ENCODE measurements around the gene AKAP5. TPM values are rescaled to one million over a fixed set of nuclear protein-coding genes. Genes with fewer than 3 reads are reported as not detected.
A peak's percentile ranks its signal among the peaks of the same experiment; 100 is the strongest.

Gene AKAP5, protein sequence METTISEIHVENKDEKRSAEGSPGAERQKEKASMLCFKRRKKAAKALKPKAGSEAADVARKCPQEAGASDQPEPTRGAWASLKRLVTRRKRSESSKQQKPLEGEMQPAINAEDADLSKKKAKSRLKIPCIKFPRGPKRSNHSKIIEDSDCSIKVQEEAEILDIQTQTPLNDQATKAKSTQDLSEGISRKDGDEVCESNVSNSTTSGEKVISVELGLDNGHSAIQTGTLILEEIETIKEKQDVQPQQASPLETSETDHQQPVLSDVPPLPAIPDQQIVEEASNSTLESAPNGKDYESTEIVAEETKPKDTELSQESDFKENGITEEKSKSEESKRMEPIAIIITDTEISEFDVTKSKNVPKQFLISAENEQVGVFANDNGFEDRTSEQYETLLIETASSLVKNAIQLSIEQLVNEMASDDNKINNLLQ
- polyA plus RNA-seq (ENCODE audit: insufficient read length in 3 of 3), result 1 to 10 TPM; 6.4 to 8.4 (median 8.1) TPM
- long read RNA-seq, donor 1, full-length matches to known transcripts, result 4 of 4 reads
- long read RNA-seq, donor 1, partial matches to known transcripts, result 0 of 4 reads
- long read RNA-seq, donor 1, other reads (novel, unspliced or antisense), result 0 of 4 reads
- long read RNA-seq, donor 2, full-length matches to known transcripts, result 9 of 9 reads
- long read RNA-seq, donor 2, partial matches to known transcripts, result 0 of 9 reads
- long read RNA-seq, donor 2, other reads (novel, unspliced or antisense), result 0 of 9 reads
- long read RNA-seq, donor 3, full-length matches to known transcripts, result 8 of 8 reads
- long read RNA-seq, donor 3, partial matches to known transcripts, result 0 of 8 reads
- long read RNA-seq, donor 3, other reads (novel, unspliced or antisense), result 0 of 8 reads
- long read RNA-seq, donor 4, full-length matches to known transcripts, result 6 of 6 reads
- long read RNA-seq, donor 4, partial matches to known transcripts, result 0 of 6 reads
- long read RNA-seq, donor 4, other reads (novel, unspliced or antisense), result 0 of 6 reads
- long read RNA-seq, donor 5, result 0 reads
- long read RNA-seq, donor 6, full-length matches to known transcripts, result 11 of 11 reads
- long read RNA-seq, donor 6, partial matches to known transcripts, result 0 of 11 reads
- long read RNA-seq, donor 6, other reads (novel, unspliced or antisense), result 0 of 11 reads
- long read RNA-seq, donor 7, full-length matches to known transcripts, result 5 of 5 reads
- long read RNA-seq, donor 7, partial matches to known transcripts, result 0 of 5 reads
- long read RNA-seq, donor 7, other reads (novel, unspliced or antisense), result 0 of 5 reads
- long read RNA-seq, donor 8, result 0 reads
- long read RNA-seq, donor 9, full-length matches to known transcripts, result 8 of 8 reads
- long read RNA-seq, donor 9, partial matches to known transcripts, result 0 of 8 reads
- long read RNA-seq, donor 9, other reads (novel, unspliced or antisense), result 0 of 8 reads
- long read RNA-seq, donor 10, transcript AKAP5-201 (1 exons, 2,601 nt), result major isoform, 9 of 9 reads
- long read RNA-seq, donor 10, partial matches to known transcripts, result 0 of 9 reads
- long read RNA-seq, donor 10, other reads (novel, unspliced or antisense), result 0 of 9 reads
- long read RNA-seq, donor 11, full-length matches to known transcripts, result 3 of 3 reads
- long read RNA-seq, donor 11, partial matches to known transcripts, result 0 of 3 reads
- long read RNA-seq, donor 11, other reads (novel, unspliced or antisense), result 0 of 3 reads
- long read RNA-seq, donor 12, full-length matches to known transcripts, result 1 of 1 reads
- long read RNA-seq, donor 12, partial matches to known transcripts, result 0 of 1 reads
- long read RNA-seq, donor 12, other reads (novel, unspliced or antisense), result 0 of 1 reads
- long read RNA-seq, donor 13, result 0 reads
- long read RNA-seq, donor 14, full-length matches to known transcripts, result 5 of 5 reads
- long read RNA-seq, donor 14, partial matches to known transcripts, result 0 of 5 reads
- long read RNA-seq, donor 14, other reads (novel, unspliced or antisense), result 0 of 5 reads
- long read RNA-seq, donor 15, full-length matches to known transcripts, result 5 of 5 reads
- long read RNA-seq, donor 15, partial matches to known transcripts, result 0 of 5 reads
- long read RNA-seq, donor 15, other reads (novel, unspliced or antisense), result 0 of 5 reads
- long read RNA-seq, donor 16, full-length matches to known transcripts, result 18 of 18 reads
- long read RNA-seq, donor 16, partial matches to known transcripts, result 0 of 18 reads
- long read RNA-seq, donor 16, other reads (novel, unspliced or antisense), result 0 of 18 reads

DNA sequence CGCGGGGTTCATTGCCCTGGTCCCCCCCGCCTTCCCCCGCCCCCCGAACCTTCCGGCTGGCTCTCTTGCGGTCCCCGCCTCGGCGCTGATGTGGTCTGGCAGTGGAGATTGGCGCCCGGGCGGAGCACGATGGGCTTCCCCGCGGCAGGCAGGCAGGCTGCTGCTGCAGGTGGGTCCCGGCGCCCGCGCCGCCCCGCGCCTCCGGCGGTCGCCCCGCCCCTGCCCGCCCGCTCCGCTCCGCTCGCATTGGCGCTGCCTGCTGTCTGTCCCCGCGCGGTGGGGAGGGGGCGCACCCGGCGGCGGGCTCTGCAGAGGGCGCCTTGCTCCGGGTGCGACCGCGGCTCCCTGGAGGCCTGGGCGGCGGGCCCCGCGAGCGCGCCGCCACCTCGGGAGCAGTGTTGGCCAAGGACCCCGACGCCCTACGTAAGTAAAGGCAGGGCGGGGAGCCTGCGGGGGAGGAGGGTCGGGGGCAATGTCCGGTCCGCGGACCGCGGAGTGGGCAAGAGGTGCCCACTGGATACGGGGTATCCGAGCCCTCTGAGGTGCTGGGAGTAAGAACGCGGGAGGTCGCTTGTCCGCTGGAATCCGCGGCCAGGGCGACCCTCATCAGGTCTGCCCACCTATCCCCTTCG, at the start of gene AKAP5:
TSS of gene AKAP5 (plus strand) at position 309 of the 632 bp plus-strand sequence. CDS start 2,896 bp downstream, outside the sequence.
- DNase-seq (ENCODE audit: extremely low read depth in 1 of 11, low read depth in 9 of 11, low spot score in 4 of 11), result peak in 8 of 11 donors; percentile 36 to 71 (median 62)

DNA sequence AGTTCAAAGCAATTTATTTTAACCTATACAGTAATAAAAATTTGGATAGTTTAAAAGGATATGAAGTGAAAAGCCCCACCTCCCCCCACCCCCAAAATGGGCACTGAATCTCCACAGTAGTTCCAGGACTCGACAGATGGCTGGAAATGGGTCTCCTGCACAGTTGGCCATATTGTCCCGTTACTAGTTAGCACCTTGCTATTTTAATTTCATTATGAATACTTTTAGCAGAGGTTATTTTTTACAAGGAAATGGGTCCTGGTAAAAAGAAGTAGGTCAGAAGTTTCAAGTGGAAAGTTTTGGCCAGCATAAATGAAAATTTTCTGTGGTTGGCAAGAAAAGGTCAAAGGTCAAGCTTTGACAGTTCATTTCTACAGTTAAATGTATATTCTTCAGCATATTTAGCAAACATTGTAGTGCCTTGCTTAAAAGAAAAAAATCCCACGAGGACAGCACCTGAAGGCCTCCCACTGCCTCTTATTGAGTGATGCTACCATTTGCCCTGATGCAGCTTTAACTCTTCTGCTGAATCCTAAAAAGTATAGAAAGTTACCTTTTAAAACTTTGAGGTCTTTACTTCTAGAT, 48.9 kb upstream of the AKAP5 start:
- no peak for DNase-seq (ENCODE audit: extremely low read depth in 1 of 11, low read depth in 9 of 11, low spot score in 4 of 11)

DNA sequence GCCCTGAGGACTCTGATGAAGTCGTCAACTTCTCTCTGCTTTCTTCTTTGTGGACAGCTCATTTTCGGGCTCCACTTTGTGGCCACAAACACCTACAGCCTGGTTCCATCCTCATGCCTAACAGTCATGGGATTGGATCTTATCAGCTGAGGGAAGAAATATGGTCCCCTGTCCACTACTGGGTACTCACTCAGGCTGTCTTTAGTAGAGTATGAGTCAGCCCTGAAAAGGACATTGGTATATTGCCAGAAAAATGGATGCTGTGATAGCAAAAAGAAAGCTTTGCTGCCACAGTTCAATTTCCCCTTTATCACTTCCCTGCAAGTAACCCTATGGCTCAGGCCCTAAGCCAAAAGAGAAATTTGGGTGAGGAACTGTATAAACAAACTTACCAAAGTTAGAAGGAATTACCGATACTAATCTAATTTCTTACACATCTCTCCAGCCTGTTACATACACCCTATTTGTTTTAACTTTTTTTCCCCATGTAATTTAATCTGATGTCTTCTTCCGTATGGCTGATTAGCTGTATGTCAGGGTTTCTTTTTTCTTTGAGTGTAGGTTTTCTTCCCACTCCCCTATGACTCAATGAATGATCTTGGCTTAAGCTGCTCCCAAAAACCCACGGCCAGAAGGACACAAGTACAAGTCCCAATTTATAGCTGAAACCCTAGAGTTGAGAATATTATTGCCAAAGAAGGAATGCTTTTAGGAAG, 48.1 kb upstream of the AKAP5 start:
- DNase-seq (ENCODE audit: extremely low read depth in 1 of 11, low read depth in 9 of 11, low spot score in 4 of 11), result no peak

DNA sequence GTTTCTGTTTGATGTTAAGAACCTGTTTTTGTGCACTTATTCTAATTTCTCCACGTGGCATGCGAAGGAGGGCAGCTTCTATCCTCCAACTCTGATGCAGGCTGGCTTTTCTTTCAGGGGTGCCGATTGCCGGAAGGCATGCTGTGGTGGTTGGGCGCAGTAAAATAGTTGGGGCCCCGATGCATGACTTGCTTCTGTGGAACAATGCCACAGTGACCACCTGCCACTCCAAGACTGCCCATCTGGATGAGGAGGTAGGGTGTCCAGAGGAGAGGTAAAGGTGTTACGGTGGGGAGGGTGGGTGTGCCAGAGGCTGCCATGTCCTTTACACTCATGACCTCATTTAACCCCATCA, 47.6 kb upstream of the AKAP5 start:
- DNase-seq (ENCODE audit: extremely low read depth in 1 of 11, low read depth in 9 of 11, low spot score in 4 of 11), result no peak

DNA sequence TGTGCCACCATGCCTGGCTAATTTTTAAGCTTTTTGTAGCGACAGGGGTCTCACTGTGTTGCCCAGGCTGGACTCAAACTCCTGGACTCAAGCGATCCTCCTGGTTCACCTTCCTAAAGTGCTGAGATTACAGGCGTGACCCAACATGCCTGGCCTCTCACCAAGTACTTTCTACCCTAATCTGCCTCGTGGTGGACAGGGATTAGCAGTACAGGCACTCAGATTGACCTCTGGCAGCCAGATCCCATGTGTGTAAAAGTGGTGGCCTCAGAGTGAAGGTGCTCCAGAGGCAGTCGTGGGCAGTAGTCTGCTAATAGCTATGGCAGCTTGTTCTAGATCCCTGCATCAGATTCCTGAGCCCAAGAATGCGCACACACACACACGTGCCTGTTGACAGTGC, 46.3 kb upstream of the AKAP5 start:
- no peak for DNase-seq (ENCODE audit: extremely low read depth in 1 of 11, low read depth in 9 of 11, low spot score in 4 of 11)

DNA sequence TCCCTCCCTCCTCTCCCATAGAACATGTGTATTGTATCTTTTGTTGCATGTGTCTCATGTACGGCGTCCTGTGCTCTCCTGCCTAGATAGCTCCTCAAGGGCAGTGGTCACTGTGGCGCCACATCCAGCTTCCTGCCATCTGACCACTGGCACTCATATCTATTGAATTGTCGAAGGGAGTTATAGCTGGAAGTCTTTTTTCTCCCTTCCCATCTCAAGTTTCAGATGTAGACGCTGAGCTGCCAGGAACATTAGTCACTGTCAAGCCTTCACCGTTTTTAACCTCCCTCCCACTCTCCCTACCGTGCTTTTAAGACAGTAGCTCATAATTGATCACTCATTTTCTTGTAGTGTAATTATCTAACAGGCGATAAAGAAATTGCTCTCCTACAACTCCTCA, 44.1 kb upstream of the AKAP5 start:
- DNase-seq (ENCODE audit: extremely low read depth in 1 of 11, low read depth in 9 of 11, low spot score in 4 of 11), result peak in 5 of 11 donors; percentile 17 to 55 (median 46)

DNA sequence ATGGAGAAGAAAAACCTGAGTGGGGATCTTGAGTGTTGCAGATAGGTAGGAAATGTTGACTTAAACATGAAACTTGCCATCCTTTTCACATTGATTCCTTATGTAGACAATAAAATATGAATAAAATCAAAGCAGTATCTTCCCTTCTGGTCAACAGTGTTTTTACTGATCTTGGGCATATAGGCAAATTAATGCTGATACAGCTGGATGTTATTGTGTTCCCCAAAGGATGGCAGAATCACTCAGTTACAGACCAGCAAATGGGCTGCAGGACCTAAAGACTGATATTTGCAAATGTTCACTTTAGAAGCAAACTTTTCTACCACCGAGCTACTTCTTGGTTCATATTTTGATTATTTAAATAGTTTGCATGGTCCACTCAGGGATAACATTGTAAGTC, 43.3 kb upstream of the AKAP5 start:
- DNase-seq (ENCODE audit: extremely low read depth in 1 of 11, low read depth in 9 of 11, low spot score in 4 of 11), result no peak

DNA sequence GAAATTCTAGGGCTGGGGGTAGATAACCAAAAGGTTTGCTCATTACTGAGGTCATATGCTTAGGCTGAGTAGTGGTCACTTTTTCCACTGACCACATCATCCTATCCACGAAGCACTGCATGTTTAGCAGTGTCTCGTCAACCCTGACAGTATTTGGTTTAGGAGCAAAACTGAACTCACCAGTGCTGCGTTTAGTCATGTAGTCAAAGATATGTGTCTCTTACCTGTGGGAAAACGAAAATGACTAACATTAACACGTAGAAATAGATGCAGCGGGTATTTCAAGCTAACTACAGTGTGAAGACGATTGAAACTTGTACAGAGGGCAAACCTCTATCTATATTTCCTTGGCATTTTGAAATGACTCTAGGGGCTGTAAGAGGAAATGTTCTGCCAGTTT, 42.5 kb upstream of the AKAP5 start:
- no peak for DNase-seq (ENCODE audit: extremely low read depth in 1 of 11, low read depth in 9 of 11, low spot score in 4 of 11)

DNA sequence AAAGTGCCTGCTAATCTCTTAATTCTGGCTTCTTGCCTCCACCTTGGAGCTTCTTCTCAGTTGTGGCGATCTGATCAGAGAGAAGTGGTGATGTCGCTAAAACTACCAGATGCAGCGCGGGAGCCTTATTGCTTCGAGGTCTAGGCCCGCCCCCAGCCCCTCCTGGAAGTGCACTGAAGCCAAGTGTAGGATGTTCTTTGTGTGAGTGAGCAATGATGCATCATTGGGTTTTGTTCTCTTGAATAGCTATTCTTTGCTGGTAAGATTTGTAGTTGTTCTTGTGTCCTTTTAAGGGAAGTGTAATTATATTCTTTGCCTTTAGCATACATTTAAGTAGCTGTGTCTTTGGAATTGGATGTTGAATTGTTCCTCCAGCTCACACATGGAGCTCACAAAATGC, 41.3 kb upstream of the AKAP5 start:
- no peak for DNase-seq (ENCODE audit: extremely low read depth in 1 of 11, low read depth in 9 of 11, low spot score in 4 of 11)

DNA sequence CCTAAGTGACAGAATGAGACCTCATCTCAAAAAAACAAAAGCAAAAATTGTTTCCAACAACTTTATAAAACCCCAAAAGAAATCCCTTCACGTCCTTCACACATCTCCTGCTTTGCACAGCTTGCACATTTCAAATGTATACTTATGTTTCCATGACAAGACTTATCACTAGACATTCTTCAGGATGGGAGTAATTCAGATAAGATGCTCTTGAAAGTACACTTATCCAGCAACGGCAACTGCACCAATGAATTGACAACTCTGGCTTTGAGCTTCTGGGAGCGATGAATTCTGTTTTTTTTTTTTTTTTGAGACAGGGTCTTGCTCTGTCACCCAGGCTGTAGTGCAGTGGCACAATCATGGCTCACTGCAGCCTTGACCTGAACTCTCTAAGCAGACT, 30.8 kb upstream of the AKAP5 start:
- no peak for DNase-seq (ENCODE audit: extremely low read depth in 1 of 11, low read depth in 9 of 11, low spot score in 4 of 11)

DNA sequence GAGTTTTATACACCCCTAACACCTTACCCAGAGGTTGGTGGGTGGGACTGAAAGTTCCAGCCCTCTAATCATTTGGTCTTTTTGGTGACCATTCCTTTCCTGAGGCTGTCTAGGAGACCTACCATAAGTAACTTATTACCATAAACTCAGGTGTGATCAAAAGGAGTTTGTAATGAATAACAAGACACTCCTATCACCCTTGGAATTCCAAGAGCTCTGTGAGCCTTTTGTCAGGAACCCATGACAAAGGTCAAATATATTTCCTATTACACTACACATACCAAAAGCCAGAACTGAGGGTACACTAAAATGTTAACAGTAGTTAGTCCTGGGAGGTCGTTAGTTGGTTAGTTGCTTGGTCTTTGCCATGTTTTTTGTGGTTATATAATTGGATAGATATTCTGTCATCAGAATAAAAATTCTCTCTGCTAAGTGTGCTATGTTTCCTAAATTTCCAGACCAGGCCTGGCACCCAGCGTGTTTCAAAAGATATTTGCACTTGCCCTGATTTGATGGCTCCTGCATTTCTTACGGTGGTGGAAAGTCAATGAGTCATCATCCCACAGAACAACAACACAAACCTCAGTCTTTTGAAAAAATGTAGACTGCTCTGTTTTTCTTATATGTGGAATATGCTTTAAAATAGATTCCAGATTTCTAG, 27.0 kb upstream of the AKAP5 start:
- peak in 4 of 11 donors; percentile 30 to 59 (median 32) for DNase-seq (ENCODE audit: extremely low read depth in 1 of 11, low read depth in 9 of 11, low spot score in 4 of 11)

DNA sequence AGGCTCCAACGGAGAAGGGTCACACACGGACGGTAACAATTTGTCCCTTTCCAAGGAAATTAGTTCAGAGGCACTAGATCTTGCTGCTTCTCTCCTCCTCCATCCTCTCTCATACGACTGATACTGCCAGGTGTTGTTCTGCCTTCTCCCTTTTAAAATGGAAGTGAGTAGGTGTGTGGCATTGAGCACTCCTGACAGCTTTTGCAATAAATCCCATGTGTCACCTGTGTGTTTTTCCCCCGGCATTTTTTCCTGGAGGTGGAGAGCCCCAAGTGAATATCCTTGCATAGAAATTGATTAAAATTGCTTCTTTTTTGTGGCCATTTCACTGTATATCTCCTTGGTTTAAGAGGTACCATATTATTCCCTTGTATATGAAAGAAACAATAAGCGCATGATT, 26.2 kb upstream of the AKAP5 start:
- DNase-seq (ENCODE audit: extremely low read depth in 1 of 11, low read depth in 9 of 11, low spot score in 4 of 11), result no peak

DNA sequence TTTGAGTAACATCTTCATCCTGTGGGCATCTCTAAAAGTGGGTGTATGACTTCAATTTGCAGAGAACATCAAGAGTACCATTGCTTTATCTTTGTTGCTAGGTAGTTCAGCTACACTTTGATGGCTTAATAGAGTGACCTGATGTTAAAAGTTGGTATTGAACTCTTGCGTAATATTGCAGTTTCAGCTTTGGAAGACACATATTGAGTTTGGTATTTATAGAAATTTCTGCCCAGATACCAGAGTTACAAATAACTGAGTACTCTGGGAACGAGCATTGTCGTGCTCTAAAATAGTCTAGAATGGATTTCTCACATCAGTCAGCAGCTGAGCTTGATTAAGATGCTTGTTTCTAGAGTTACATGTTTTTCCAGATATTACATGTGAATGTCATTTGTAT, 24.8 kb upstream of the AKAP5 start:
- DNase-seq (ENCODE audit: extremely low read depth in 1 of 11, low read depth in 9 of 11, low spot score in 4 of 11), result no peak

DNA sequence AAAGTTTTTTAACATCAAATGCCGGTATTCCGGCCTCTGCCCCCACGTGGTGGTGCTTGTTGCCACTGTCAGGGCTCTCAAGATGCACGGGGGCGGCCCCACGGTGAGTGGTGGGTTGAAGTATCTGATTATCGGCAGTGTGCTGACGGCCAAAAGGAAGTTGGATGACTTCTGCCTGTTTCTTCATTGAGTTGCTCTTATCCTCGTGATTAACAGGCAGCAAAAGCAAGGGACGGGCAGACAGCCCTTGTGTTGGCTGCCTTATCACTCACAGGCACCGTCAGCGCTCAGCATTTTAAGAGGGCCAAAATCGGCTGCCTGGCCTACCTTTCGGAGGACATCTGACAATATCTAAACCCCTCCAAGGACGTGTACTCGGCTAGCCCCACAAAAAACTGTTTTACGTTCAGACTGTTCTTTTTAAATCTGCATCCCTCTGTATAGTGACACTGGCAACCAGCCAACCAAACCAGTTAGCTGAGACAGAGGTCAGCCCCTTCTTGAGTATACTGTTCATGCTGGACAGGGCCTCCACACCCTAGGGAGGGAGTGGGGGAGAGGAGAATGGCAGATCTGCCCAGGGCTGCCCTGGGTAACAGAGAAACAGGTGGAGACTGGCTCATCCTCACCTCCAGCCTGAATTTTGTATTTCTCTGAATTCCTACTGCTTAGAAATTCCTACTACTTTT, 22.9 kb upstream of the AKAP5 start:
- peak in 4 of 11 donors; percentile 38 to 54 (median 46) for DNase-seq (ENCODE audit: extremely low read depth in 1 of 11, low read depth in 9 of 11, low spot score in 4 of 11)

DNA sequence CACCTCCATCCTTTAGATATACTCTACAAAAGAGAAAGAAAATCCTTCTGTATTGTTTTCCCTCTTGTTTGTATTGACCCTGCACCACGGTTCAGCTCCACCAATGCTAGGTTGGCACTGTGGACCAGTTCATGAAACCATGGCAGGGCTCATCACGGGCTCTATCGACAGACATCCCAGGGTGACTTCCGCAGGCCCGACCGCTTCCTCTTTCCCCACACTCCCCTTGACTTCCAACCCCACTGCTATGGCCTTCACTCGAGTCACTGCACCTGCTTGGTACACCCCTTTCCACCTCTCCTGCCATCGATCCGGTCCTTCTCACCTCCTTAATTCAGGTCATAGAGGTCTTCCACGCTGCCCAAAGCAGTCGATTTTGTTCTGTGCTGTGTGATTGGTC, 21.2 kb upstream of the AKAP5 start:
- no peak for DNase-seq (ENCODE audit: extremely low read depth in 1 of 11, low read depth in 9 of 11, low spot score in 4 of 11)
